HepG2 (cell line): ENCODE results near the gene GRB10. TPM values are rescaled to one million over a fixed set of nuclear protein-coding genes. Genes with fewer than 3 reads are reported as not detected.

Experiments used
- AGO1 ChIP-seq: fragments of 200-400 bp; formaldehyde crosslinking; IDR thresholded peaks from 2 replicates; pipeline ENCODE4 v1.6.1; 2017; ENCODE audit warnings: mild to moderate bottlenecking, low read depth, low read length, moderate library complexity; ENCODE audit not compliant: poor library complexity, severe bottlenecking
- DRAP1 ChIP-seq: IDR thresholded peaks from 2 replicates; pipeline ENCODE4 v1.6.1; 2016; ENCODE audit warnings: missing genetic modification reagents, missing compliant biosample characterization
- KLF16 ChIP-seq, 2 experiments: sonication (generic) in 1 of 2; formaldehyde crosslinking in 1 of 2; IDR thresholded peaks; 2 replicates each; pipeline versions ENCODE4 v1.6.1 to v1.8.0; 2016 to 2023; ENCODE audit warnings: missing genetic modification reagents in 2 of 2, missing compliant biosample characterization in 1 of 2
- MEIS2 ChIP-seq: sonication (generic); formaldehyde crosslinking; IDR thresholded peaks from 2 replicates; pipeline ENCODE4 v1.9.0; 2021; ENCODE audit warnings: mild to moderate bottlenecking, missing genetic modification reagents
- RERE ChIP-seq: IDR thresholded peaks from 2 replicates; pipeline ENCODE4 v1.6.1; 2016; ENCODE audit warnings: low read depth, missing genetic modification reagents, missing compliant biosample characterization
- TEF ChIP-seq: sonication (generic); formaldehyde crosslinking; IDR thresholded peaks from 2 replicates; pipeline ENCODE4 v1.5.0; 2020; ENCODE audit warnings: missing genetic modification reagents
- ZFP62 ChIP-seq: sonication (generic); formaldehyde crosslinking; IDR thresholded peaks from 2 replicates; pipeline ENCODE4 v1.4.0; 2020; ENCODE audit warnings: missing genetic modification reagents
- ZMYM4 ChIP-seq: sonication (generic); formaldehyde crosslinking; IDR thresholded peaks from 2 replicates; pipeline ENCODE4 v1.8.1; 2023; ENCODE audit warnings: mild to moderate bottlenecking, missing genetic modification reagents
- ZNF142 ChIP-seq: sonication (generic); formaldehyde crosslinking; IDR thresholded peaks from 2 replicates; pipeline ENCODE4 v1.4.0; 2020; ENCODE audit warnings: missing genetic modification reagents
- ZNF207 ChIP-seq: fragments of 450-650 bp; IDR thresholded peaks from 2 replicates; pipeline ENCODE4 v1.6.1; 2016; ENCODE audit warnings: antibody characterized with exemption, borderline replicate concordance
- ZNF235 ChIP-seq: sonication (generic); formaldehyde crosslinking; IDR thresholded peaks from 2 replicates; pipeline ENCODE4 v1.8.1; 2023; ENCODE audit warnings: mild to moderate bottlenecking, missing genetic modification reagents, borderline replicate concordance
- ZNF768 ChIP-seq: sonication (generic); formaldehyde crosslinking; IDR thresholded peaks from 2 replicates; pipeline ENCODE4 v1.4.0; 2020; ENCODE audit warnings: missing genetic modification reagents
- ZNF800 ChIP-seq: sonication (generic); formaldehyde crosslinking; IDR thresholded peaks from 2 replicates; pipeline ENCODE4 v1.4.0; 2020; ENCODE audit warnings: missing genetic modification reagents
- polyA plus RNA-seq, 8 experiments: library from polyadenylated mRNA; depleted of rRNA in 3 of 8; stranded (reverse) in 7 of 8; unstranded in 1 of 8; fragments of >200 nt; fragmentation: Illumina TruSeq in 4 of 8; extraction: Trizol in 4 of 8; gene quantifications; 2 replicates each; pipeline versions ENCODE4 v1.2.1 to v1.2.3, GENCODE V29; 2011 to 2016; ENCODE audit warnings: low read depth in 4 of 8, missing spikeins in 1 of 8, mixed read lengths in 1 of 8; ENCODE audit not compliant: insufficient read depth in 1 of 8
- total RNA-seq, 5 experiments: library from RNA; depleted of rRNA; stranded (reverse); fragments of >200 nt; fragmentation: Illumina TruSeq; extraction: Trizol; gene quantifications; 2 replicates each; pipeline ENCODE4 v1.2.3, GENCODE V29; 2016; ENCODE audit warnings: low read depth in 1 of 5

Gene GRB10
- total and polyA plus RNA-seq, 2 of the 13 experiments (the other 11 are each of a cell fraction or from before 2014, with no cell fraction given): 4.0 to 6.8 TPM

GRCh38 chr7:50564640-50565558, 217.8 kb downstream of the GRB10 start, which contains the start of gene DDC (continued):
- TF ChIP-seq ZNF142 (CRISPR knock-in tag) (no peak), ZFP62 (CRISPR knock-in tag) (no peak), AGO1 (no peak), RERE (CRISPR knock-in tag) (0 out of 2 replicates have a peak, but pooled peaks have one; percentile 45), TEF (CRISPR knock-in tag) (no peak), DRAP1 (CRISPR knock-in tag) (0 out of 2 replicates have a peak, but pooled peaks have one; percentile 16), ZNF207 (no peak), MEIS2 (CRISPR knock-in tag) (no peak), ZNF800 (CRISPR knock-in tag) (no peak; the same call in 1 of the 2 replicates), ZNF768 (CRISPR knock-in tag) (no peak), ZMYM4 (CRISPR knock-in tag) (peak; percentile 58; the same call in 1 of the 2 replicates), KLF16 (CRISPR knock-in tag; IDR thresholded peaks at IDR 0.05) (peak in 1 of 2 experiments; percentile 53; a peak in 2 of 4 replicates), ZNF235 (CRISPR knock-in tag) (no peak)
